ENCODE results near the gene FAM174A.

FAM174A gene

GRCh38 chr5:100535060-100536005 is at the start of gene FAM174A:
TSS of gene FAM174A (plus strand) at chr5:100535374. CDS start at chr5:100535531, 157 bp downstream.
- peak; percentile 88 for DNase-seq (ENCODE audit: low read depth)

DNA sequence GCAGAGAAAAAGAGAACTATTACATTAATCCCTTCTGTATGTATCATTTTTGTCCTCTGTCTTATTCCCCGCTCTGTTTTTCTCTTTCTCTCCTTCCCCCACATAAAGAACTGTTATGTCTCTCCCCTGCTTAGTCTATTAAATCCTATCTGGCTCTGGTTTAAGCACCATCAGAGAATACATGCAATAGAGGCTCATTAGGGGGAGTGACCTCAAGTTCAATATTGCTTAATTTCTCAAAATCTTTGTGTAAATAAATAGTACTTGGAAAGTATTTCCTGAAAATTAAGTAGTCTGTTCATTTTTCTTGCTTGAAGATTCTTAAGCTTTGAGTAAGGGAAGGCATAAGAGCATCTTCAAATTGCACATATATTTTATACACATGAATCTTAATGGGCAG is 41.2 kb upstream of the FAM174A start:
- DNase-seq (ENCODE audit: low read depth), result no peak

DNA sequence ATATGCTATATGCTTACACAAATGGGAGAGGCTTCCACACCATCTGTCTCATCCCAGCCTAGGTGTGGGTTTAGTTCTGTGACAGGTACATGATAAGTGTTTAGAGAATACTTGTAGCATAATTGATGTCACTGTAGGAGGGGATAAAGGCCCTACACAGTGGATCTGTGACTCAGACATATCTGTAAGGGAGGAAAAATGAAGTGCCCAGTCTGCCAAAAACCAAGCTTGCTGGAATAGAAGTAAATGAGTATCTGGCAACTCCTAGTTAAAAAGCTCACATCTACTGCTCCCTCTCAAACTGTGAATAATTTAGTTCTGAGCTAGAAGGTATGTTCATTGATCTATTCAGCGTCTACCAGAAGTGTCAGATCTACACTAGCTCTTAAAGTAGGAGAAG is 38.9 kb upstream of the FAM174A start:
- no peak for DNase-seq (ENCODE audit: low read depth)

DNA sequence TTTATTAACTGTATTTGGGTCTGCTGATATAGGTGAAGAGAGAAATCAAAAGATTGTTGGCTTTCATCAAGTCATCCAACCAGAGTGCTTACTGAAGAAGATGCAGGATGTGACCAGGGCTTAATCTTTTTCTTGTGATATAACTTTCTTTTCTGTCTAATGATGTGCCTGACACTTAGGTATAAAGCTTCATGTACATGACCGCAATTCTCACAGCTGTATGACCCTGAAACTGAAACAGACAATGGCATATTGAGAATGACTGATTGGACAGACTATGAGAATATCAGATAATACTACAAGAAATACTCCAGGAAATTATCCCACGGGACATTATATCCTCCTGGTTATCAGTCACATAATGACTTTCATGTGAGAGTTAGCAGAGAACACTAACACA is 32.5 kb upstream of the FAM174A start:
- DNase-seq (ENCODE audit: low read depth), result no peak

GRCh38 chr5:100505984-100506670 is 29.0 kb upstream of the FAM174A start:
- peak; percentile 69 for DNase-seq (ENCODE audit: low read depth)

GRCh38 chr5:100516285-100516684 is 18.9 kb upstream of the FAM174A start:
- no peak for DNase-seq (ENCODE audit: low read depth)

DNA sequence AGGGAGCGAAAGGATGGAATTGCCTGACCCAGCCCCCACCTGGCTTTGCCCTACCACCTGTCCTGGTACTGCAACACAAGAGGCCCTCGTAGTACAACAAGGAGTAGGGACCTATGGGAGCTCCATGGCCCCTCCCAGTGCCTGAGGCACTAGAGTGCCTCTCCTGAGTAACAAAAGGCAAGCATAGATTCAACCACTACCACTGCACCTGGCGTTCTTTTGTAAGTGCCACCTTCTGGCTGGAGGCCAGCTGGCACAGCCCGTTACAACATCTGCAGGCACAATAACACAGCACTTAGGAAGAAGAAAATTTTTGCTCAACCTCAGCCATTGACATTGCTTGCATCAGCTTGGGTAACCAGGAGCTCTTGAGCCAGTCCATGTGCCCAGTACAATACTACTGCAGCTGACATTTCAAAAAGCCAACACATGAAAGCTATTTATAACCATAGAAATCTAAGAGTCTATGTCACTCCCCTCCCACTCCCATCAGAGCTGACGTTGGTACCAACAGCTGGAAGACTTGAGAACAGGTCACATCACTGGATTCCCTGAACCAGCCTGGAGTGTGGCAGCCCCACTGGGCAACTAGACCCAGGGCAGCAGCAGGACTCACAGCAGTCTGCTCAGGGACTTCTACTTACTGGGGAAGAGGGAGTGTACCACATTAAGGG is 17.7 kb upstream of the FAM174A start:
- no peak for DNase-seq (ENCODE audit: low read depth)

- no peak for DNase-seq (ENCODE audit: low read depth)
Measured at GRCh38 chr5:100518377-100518776, 16.8 kb upstream of the FAM174A start.

DNA sequence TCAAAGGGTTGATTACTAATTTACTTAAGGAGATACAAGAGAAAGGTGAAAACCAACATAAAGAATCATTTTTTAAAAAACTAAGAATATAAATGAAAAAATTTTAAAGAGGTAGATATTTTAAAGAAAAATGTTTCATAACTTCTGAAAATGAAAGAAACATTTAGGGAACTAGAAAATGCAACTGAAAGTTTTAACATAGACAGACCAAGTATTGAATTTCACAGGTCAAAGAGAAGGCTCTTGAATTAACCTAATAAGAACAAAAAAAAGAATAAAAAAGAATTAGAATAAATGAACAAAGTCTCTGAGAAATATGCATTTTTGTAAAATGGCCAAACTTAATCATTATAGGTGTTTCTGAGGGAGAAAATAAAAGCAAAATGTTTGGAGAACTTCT is 16.1 kb upstream of the FAM174A start:
- no peak for DNase-seq (ENCODE audit: low read depth)

- no peak for DNase-seq (ENCODE audit: low read depth)
Measured at GRCh38 chr5:100520348-100520747, 14.8 kb upstream of the FAM174A start.

DNA sequence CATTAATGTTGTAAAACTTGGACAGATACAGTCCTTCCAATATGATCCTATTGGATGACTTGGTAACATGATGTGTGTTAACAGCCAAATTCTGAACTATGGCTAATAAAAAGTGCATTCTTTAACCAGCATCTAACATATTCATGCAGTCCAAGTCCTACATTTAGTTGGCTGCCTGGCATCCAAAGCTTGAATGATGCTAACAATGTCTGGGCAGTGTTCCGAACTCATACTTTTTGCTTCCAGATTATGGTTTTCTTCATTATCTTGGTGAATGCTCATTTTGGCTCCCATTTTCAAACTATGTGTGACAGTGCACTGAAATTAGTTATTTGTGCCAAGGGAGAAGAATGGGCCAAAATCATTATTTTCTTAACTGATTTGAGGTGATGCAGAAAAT is 2.8 kb downstream of the FAM174A start:
- no peak for DNase-seq (ENCODE audit: low read depth)

- no peak for DNase-seq (ENCODE audit: low read depth)
Measured at GRCh38 chr5:100539519-100539918, 4.3 kb downstream of the FAM174A start.

- DNase-seq (ENCODE audit: low read depth), result no peak
Measured at GRCh38 chr5:100542086-100542485, 6.9 kb downstream of the FAM174A start.

GRCh38 chr5:100546001-100546400 is 10.8 kb downstream of the FAM174A start:
- no peak for DNase-seq (ENCODE audit: low read depth)

- no peak for DNase-seq (ENCODE audit: low read depth)
Measured at GRCh38 chr5:100550531-100551051, 15.4 kb downstream of the FAM174A start.

- no peak for DNase-seq (ENCODE audit: low read depth)
Measured at GRCh38 chr5:100551183-100551582, 16.0 kb downstream of the FAM174A start.

DNA sequence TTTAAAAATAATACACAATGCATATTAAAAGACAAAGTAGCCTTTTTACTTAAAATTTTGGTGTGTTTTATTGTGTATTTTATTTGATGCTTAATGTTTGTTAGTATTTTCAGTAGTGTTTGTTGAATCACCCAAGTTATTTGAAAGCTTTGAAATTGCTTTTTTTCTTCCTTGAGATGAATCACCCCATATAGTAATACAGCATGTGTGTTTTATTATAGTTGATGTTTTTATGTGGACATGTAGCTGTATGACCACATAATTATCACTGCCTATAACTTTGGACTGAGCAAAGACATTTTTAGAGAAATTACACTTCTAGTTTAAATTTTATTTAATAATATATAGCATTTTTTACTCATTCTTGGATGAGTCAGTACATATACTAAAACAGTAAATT is 18.0 kb downstream of the FAM174A start:
- DNase-seq (ENCODE audit: low read depth), result no peak

DNA sequence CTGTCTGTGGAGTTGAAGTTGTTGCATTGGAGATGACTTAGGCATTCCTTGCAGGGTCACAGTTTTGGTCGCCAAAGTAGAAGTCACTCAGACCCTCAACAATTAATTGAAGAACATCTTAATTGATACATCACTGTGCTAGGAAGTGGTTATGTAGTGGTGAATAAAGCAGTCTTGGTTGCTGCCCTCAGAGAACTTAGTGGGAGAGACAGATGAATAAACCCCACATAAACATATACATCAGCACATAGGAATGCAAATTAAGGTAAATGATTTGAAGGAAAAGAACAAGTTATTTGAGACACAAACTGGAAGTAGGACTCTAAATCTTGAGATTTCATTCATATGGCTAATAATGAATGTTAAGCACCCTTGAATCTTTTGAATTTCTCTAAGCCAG is 25.7 kb downstream of the FAM174A start:
- no peak for DNase-seq (ENCODE audit: low read depth)

GRCh38 chr5:100562821-100563220 is 27.6 kb downstream of the FAM174A start:
- DNase-seq (ENCODE audit: low read depth), result no peak

- no peak for DNase-seq (ENCODE audit: low read depth)
Measured at GRCh38 chr5:100566382-100567141, 31.4 kb downstream of the FAM174A start.

DNA sequence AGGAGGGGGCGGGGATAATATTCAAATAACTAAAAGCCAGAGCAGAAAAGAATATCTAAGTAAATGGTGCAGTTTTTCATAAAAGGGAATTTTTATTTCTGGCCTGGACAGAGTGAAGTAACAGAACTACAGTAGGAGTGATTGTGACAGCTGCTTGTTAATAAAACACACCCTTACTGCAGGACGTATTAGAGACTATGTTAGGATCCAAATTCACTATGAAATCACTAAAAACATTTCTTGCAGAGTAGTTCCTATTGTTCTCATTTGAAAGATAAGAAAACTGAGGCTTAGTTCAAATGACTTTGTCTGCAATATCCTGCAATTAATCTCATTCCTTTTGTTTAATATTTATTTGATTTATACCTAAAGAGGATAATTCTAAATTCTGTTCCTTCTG is 39.5 kb downstream of the FAM174A start:
- DNase-seq (ENCODE audit: low read depth), result no peak

- no peak for DNase-seq (ENCODE audit: low read depth)
Measured at GRCh38 chr5:100575815-100576214, 40.6 kb downstream of the FAM174A start.

All from non-pigmented ciliary epithelial cell (primary cell).